Activated CD4-positive, CD25-positive, alpha-beta regulatory T cell treated with anti-CD3 and anti-CD28 coated beads, Interleukin-2, amount 50 U/mL, for 16 hours (primary cell): ENCODE results near the gene ARHGAP32.

Source experiments
- DNase-seq: peaks from one replicate; pipeline ENCODE4 v3.0.0-alpha.2; 2020; ENCODE audit warnings: low read depth, low spot score

ARHGAP32 gene

DNA sequence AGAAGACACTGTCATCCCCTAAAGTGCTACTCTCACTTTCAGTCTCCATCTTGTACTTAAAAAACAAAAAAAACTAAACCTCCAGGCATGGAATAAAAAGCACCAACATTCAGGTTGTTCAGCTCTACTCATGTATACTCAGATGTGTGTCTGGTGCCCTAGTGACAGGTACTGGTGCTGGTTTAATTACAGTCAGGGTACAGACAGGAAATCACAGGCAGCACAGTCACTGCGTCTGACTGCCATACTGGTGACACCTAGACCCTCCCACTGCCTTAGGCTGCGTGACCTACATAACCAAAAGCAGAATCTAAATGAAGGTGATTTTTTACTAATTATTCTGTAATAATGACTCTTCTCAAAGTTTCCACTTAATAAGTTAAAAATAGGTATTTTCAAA is at the start of gene ARHGAP32:
TSS of gene ARHGAP32 (minus strand) at position 176 of the 400 bp plus-strand sequence. CDS start at position 49, 127 bp downstream.
- DNase-seq: no peak

DNA sequence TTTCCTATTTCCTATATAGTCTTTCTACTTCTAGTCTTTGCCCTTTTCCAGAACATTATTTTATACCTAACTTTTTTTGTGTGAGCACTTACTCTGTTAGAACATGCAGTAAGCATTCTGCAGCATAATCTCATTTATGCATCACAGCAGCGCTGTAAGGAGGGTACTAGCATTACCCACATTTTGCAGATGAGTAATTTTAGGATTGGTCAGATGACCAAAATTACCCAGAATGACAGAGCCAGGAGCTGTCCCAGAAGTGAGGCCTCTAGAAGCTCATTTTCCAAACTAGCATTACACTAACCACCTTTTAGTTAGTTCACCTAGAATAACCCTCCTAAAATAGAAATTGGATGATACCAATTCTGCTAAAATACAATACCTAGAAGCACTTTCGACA is 47.1 kb upstream of the ARHGAP32 start:
- DNase-seq: no peak

DNA sequence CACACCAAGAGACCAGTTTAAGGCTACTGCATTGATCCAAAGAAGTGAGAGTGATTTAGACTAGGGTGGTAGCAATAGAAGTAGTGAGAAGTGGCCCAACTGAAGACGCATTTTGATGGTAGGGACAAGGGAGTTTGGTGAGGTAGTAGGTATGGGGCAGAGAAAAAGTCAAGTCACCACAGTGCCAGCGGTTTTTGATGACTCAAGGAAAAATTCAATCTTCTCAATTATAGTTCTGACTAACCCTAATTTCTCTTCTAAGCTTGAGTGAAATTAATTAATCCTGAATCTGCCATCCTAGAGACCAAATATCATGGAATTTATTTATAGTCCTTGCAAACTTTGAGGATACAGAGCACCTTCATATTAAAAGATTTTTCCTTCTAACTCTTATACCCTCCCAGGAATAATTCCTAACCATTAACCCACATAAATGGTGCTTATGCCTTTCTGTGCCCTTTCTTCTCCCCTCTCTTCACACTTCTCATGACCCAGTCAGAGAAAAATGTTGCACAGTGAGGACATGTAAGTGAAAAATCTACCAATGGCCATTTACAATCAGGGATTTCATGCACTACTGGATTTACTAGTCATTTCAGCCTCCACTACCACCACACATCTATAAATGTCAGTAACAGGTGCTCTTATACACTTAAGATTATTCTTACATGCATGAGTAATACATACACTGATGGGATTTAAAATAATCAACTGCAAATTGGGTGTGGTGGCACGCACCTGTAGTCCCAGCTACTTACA is 45.9 kb upstream of the ARHGAP32 start:
- DNase-seq: no peak

DNA sequence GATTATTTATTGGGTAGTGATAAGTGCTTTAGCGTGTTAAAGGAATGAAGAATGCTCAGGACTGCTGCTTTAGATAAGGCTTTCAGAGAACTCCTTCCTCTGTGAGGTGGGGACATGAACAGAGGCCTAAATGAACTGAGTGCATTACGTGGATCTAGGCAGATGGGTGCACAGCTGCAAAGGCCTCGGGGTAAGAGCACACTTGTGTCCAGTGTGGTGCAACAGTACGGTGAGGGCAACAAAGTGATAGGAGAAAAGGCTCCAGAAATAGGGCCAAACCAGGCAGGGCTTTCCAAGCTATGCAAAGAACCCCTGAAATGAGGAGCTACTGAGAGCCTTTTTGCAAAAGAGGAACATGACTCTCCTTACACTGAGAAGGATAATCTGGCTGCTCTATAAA is 45.3 kb upstream of the ARHGAP32 start:
- no peak for DNase-seq

DNA sequence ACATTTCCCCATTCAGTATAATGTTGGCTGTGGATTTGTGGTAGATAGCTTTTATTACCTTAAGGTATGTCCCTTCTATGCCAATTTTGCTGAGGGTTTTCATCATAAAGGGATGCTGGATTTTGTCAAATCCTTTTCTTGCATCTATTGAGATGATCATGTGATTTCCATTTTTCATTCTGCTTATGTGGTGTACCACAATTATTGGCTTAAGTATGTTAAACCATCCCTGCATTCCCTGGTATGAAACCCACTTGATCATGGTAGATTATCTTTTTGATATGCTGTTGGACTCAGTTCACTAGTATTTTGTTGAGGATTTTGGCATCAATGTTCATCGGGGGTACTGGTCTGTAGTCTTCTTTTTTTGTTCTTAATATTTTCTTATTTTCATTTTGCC is 44.7 kb upstream of the ARHGAP32 start:
- DNase-seq: no peak

DNA sequence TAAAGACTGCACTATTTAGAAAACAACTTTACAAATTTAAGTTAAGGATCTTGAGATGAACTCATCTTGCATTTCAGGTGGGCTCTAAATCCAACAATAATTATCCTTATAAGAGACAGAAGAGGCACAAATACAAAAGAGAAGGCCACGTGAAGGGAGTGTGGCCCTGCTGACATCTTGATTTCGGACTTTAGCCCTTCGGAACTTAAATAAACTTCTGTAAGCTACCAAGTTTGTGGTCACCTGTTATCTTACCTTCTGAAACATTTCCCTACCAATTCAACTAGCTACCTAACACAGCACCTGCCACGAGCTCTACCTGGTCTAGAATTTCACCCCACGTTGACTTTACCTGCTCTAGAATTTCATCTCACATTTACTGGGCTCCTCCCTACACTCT is 42.9 kb upstream of the ARHGAP32 start:
- no peak for DNase-seq

DNA sequence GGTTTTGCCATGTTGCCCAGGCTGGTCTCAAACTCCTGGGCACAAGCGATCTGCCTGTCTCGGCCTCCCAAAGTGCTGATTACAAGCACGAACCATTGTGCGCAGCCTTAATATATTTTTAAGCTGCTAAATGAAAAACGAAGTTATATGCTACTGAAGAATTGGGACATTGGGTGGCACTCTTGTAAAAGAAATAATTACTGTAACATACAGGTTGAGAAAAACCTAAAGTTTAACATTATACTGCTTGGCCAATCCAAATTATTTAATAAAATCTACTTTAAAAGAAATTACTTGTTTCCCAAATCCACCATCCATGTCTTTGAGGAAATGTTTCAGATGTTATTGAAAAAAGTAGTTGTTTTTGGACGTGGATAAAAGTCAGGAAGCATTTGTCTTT is 37.9 kb upstream of the ARHGAP32 start:
- no peak for DNase-seq

DNA sequence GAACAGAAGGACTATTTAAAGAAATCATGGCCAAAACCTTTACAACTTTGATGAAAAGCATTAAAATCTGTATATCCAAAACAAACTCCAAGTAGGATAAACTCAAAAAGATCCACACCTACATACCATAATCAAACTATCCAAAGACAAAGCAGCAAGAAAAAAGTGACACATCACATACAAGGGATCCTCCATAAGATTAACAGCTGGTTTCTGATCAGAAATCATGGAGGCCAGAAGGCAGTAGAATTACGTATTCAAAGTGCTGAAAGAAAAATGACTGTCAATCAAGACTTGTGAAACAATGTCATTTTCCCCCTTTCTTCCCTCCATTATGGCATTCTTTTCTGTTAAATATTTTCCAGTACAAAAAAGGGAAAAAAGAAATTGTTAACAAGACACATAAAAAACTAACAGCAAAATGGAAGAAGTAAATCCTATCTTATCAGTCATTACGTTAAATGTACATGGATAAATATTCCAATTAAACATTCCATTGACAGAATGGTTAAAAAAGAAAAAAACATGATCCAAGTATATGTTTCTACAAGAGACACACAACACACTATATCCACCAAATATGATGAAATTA is 34.2 kb upstream of the ARHGAP32 start:
- no peak for DNase-seq

DNA sequence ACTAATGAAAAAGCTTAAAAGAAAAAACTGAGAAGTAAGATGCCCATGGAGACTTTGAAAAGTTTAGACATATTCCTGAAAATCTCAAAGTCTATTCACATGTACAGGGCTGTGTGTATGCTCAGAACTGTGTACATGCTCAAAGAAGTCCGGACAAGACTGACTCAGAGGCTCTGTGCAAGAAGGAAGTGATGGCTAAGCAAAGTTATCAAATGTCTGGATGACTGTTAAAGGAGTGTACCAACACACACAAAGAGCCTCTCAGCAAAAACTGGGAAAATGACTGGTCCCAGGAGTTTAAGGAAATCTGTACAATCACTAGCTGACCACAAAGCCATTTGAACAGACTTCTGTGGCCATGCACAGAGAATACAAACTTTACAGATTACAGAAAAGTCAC is 33.1 kb upstream of the ARHGAP32 start:
- no peak for DNase-seq

DNA sequence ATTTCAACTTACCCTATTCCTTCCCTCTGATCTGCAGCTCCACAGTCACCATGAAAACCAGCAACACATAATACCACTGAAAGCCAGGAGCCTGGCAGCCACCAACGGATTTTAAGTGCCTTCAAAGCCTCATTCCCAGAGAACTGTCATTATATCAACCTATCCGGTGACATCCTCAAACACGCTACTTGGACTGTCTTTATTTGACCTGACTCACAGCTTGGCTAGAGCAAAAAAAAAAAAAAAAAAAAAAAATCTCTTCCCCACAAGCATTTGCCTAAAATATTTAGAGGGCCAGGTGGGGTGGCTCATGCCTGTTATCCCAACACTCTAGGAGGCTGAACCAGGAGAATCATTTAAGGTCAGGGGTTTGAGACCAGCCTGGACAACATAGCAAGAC is 32.4 kb upstream of the ARHGAP32 start:
- DNase-seq: no peak

DNA sequence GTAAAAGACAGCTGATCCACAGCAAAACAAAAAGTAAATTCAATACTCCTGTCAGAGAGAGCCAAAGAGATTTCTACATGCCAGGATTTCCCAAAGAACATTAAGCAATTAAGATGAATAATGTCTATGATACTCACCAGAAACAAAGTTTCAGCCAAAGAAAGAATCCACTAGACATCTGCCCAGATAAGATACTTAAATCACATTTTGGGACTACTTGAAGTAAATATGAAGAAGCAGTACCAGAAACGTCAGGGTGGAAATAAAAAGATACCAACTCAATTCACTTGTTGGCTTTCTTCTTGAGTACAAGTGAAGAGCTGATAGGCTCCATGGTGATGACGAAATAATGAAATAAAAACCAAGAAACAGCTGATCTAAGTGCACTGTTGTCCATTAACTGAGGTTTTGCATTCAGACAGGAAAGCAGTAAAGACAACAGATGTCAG is 31.6 kb upstream of the ARHGAP32 start:
- DNase-seq: no peak

DNA sequence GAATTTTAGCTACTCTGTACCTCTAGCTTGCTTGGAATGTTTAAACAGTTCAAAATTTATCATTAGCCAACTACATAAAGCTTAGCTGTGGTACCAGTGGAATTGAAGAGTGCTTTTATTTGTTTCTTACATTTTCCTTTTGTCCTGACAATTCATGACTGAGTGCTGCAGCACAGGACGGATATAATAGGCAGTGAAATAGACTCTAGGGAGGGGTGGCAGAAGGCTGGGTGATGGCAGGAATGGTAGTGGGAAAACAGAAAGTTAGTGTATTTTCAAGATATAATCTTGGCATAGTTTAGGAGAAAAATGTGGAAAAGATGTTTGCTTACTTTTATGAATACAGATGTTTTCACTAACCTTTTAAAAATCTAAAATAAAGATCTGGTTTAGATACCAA is 31.1 kb upstream of the ARHGAP32 start:
- no peak for DNase-seq

DNA sequence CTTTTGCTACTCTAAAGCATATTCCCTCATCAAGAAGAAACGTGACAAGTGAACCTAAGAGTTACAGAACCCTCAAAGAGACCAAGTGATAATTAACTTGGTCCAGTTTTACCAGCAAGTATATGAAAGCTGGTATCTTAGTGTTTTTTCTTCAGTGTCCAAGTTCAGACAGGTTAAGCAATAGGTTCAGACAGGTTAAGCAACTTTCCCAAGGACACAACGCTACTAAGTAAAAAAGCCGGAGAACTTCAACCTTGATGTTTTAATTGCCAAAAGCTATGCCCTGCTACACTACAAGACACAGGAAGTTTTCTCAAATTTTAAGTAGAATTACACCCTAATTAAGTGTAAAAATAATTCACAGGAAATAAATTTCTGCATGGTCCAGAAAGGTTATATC is 30.0 kb upstream of the ARHGAP32 start:
- no peak for DNase-seq

DNA sequence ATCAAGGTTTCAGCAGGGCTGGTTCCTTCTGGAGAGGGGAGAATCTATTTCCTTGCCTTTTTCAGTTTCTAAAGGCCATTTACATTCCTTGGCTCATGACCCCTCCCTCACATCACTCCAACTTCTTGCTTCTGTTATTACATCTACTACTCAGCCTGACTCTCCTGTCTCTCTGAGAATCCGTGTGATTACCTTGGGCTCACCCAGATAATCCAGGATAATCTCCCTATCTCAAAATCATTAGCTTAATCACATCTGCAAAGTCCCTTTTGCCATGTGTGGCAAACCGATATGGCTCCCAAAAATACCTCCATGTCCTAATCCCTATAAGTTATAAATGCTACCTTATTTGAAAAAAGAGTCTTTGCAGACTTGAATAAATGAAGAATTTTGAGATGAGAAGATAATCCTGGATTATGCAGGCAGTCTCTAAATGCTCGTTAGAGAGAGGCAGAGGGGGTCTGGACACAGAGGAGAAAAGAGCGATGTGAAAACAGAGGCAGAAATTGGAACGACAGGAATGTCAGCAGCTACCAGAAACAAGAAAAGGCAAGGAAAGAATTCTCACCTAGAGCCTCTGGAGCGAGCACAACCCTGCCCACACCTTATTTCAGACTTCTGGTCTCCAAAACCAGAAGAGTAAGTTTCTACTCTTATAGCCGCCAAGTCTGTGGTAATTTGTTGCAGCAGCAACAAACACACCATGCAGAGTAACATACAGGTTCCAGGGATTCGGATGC is 23.6 kb upstream of the ARHGAP32 start:
- no peak for DNase-seq

DNA sequence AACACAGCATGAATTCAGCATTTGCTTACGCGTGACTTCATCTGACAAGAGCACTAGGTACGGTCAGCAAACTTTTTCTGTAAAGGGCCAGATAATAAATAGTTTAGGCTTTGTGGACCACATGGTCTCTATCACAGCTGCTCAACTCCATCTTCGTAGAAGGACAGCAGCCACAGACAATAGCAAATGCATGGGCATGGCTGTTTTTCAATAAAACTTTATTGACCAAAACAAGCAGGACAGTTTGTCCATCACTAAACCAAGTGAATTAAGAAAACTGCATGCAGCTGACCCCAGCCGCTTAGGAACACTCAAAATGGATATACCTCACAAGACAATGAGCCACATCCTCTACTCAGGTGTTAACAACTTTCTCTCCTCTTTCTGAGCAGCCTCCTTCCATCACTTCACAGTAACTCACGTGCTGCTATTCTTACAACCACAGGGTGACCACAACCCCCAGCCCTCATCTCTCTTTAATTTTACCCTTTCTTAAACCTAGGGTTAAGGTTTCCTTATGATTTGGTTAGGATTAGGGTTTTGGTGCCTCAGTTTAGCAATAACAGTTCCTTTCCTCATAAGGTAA is 22.7 kb upstream of the ARHGAP32 start:
- no peak for DNase-seq

DNA sequence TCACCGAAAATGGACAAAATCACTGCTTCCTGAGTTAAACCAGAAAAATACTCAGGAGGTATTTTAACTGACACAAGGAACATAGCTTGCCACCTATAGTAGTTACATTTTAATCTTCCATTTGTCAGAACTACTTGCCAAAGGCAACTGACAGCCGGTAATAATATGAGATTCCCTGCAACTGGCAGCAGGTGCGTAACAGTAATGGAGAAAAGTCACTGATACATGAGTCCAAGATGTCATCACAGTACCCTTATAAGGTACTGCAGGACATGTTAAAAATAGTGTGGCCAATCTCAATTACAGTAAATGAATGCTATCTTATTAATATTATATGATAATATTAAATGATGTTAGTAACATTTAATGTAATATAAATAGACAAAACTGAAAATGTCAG is 21.1 kb upstream of the ARHGAP32 start:
- no peak for DNase-seq

DNA sequence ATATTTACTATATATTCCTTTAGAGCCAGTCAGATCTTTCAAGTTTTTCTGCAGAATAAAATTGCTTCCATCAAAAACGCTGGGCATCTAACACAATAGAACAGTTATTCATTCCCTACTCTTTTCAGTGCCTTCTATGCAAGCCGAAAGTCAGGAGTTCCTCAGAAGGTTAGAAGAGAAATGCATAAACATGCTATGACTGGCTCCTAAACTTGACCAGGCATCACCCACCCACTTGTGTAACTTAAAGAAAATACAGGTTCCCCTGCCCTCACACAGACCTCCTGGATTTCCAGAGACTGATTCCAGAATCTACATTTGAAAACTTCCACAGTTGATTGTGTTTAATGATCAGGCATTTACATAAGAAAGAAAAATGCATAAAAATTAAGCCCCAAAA is 19.3 kb upstream of the ARHGAP32 start:
- no peak for DNase-seq

DNA sequence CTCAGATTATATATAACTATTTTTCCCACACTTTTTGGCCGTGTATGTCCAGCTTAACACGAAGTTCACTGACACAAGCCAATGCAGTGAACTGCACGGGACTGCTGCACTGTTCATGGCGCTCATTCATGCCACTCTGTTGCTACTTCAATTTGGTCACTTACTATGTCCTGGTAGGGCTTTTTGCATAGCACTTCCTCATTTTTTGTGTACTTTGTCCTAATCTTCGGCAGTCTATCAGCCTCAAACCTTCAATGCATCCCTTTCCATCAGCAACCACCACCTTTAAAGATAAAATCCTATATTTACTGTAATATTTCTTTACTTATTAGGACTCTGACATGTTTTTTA is 18.7 kb upstream of the ARHGAP32 start:
- DNase-seq: no peak

DNA sequence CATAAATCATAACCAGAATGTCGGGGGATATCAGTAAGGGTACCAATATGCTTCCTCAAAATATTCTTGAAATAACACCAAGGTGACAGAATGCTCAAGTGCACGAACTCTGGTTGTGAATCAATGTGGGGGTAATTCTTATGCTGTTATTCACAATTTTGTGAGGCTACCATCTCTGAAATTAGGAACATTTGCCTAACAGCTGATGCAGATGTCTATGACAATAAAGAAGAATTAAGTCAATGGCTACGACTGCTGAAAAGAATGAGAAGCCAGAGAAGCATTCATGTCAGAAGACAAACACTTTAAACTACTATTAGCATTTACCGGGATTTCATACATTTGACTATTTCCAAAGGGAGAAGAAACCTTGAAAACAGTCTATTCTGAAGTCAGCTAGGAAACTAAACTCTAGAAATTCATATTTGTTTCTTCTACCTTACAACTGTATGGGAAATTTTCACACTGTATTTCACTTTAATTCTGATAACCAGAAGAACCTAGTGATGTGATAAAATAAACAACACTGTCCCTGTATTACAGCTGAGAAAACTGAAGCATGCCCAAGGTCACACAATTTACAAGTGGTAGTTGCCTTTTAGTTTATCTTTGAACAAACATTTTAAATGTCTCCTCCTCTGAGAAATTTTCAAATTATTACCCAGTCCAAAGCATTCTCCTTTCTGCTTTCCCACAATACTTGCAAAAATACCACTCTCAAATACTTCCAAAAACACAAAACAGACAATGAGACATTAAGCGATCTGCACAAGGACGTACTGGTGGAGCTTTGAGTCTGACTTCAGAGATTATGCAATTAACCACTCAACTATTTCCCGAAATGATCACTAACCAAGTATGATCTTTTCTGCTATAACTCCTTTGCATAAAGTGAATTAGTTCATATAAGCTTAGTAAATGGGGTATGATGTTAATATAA is 18.0 kb upstream of the ARHGAP32 start:
- no peak for DNase-seq

DNA sequence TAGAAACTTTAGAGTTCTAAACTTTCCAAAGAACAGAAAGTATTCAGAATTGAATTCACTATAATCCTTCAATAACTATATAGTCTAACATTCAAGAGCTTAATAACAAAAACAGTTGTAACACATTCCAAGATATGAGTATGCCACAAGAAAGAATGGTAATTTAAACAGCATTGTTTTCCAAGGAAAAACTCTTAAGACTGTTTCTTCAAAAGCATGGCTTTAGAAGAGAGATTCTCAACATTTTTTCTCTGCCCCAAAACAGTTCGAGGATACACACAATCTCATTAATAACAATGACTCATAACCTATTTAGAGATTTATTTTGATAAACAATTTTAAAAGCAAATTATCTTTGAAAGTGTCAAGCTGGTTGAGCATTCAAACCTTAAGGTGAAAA is 16.7 kb upstream of the ARHGAP32 start:
- DNase-seq: no peak

DNA sequence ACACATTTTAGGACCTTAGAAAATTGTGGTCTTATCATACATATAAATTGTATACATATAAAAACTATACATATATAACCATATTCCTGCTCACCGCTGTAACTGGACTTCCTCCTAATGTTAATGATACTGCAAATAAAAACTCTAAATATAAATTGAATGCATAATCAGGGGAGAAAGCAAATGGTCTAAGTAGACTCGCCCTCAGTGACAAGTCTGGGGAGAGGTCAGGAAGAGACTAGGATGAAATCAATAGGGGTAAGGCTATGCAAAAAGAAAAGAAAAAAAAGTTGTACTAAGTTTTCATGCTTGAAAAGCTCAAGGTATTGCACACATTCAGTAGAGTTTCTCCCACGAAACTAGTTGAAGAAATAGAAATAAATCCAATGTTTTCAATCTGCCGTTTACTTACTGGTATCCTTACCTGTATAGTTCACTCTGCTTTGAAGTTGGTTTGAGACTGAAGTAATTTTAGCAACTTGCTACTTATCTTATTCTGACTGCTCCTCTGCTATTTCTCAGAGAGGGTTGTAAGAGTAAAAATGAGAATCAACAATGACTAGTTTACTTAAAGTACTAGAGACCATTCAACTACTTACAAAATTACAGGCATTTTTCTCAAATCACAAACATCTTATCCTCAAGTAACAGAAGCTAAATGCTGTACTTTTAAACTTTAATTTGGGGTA is 12.2 kb upstream of the ARHGAP32 start:
- DNase-seq: no peak
